Suprapubic skin (tissue), 4 donors: Measurements from ENCODE around the gene TMEM235. TPM values are rescaled to one million over a fixed set of nuclear protein-coding genes. Genes with fewer than 3 reads are reported as not detected.

Experiments used
- DNase-seq, 2 donors: peaks; one replicate each; pipeline ENCODE4 v3.0.0-alpha.2; 2019; ENCODE audit warnings: low spot score in 2 of 2
- H3K27ac ChIP-seq: fragments of 200-600 bp; sonication (generic); one replicate; pipeline ENCODE4 v1.5.1; 2019
- H3K27me3 ChIP-seq: fragments of 200-600 bp; sonication (generic); one replicate; pipeline ENCODE4 v1.5.1; 2019
- H3K36me3 ChIP-seq: fragments of 200-600 bp; sonication (generic); one replicate; pipeline ENCODE4 v1.5.1; 2019
- H3K4me1 ChIP-seq: fragments of 200-600 bp; sonication (generic); one replicate; pipeline ENCODE4 v1.5.1; 2019
- H3K4me3 ChIP-seq: fragments of 200-600 bp; sonication (generic); one replicate; pipeline ENCODE4 v1.5.1; 2019; ENCODE audit warnings: mild to moderate bottlenecking
- H3K9me3 ChIP-seq: fragments of 200-600 bp; sonication (generic); one replicate; pipeline ENCODE4 v1.5.1; 2019
- CTCF ChIP-seq, 2 donors: fragments of 200-600 bp in 1 of 2; fragments of 450-650 bp in 1 of 2; sonication (generic) in 1 of 2; IDR thresholded peaks; one replicate each; pipeline ENCODE4 v1.5.1; 2016 to 2019; ENCODE audit warnings: antibody characterized with exemption in 2 of 2, mild to moderate bottlenecking in 1 of 2, moderate library complexity in 1 of 2
- EP300 ChIP-seq: sonication (generic); formaldehyde crosslinking; IDR thresholded peaks from one replicate; pipeline ENCODE4 v1.6.1; 2017; ENCODE audit warnings: antibody characterized with exemption
- POLR2A ChIP-seq, 2 donors: fragments of 450-650 bp; IDR thresholded peaks; one replicate each; pipeline ENCODE4 v1.6.1; 2017; ENCODE audit warnings: antibody characterized with exemption in 2 of 2, mild to moderate bottlenecking in 2 of 2, moderate library complexity in 2 of 2
- POLR2AphosphoS5 ChIP-seq, 3 donors: sonication (generic); formaldehyde crosslinking; IDR thresholded peaks; one replicate each; pipeline ENCODE4 v1.6.1; 2017; ENCODE audit warnings: antibody characterized with exemption in 3 of 3
- WGBS: methylation state at CpG from one replicate; pipeline ENCODE4 v1.1.5; 2018; 5-methylcytosine and 5-hydroxymethylcytosine counted together
- total RNA-seq, 4 donors: library from RNA; depleted of rRNA; stranded (reverse); fragments of >200 nt; gene quantifications; one replicate each; pipeline ENCODE4 v1.1.0, GENCODE V29; 2016

Gene TMEM235
- total RNA-seq, 4 donors from 2014 or later, result not detected

- Histone ChIP-seq H3K36me3 (no peaks in the 10 kb centered on the region), H3K4me1 (peaks cover 6% of the 10 kb centered on the region), H3K27ac (no peak overlapping the region), H3K27me3 (peaks cover 21% of the 10 kb centered on the region), H3K9me3 (no peaks in the 10 kb centered on the region), H3K4me3 (no peak overlapping the region)
- DNase-seq, result no peak
- TF ChIP-seq EP300, result no peak
- WGBS, result 95% methylated on average over 10 of the region's 10 CpGs
These were observed 33.7 kb downstream of the TMEM235 start for GRCh38 chr17:78265121-78265520.

- WGBS, result 87% methylated on average over 6 of the region's 6 CpGs
- no peaks in the 10 kb centered on the region for H3K36me3 ChIP-seq
- TF ChIP-seq POLR2A (IDR thresholded peaks at IDR 0.05) (no peak), POLR2AphosphoS5 (IDR thresholded peaks at IDR 0.05) (no peak), CTCF (IDR thresholded peaks at IDR 0.05) (no peak), EP300 (no peak)
- DNase-seq, result no peak
- no peak overlapping the region for H3K4me3 ChIP-seq
- peaks cover 27% of the 10 kb centered on the region for H3K27me3 ChIP-seq
- H3K27ac ChIP-seq, result no peak overlapping the region
- H3K4me1 ChIP-seq, result peaks cover 6% of the 10 kb centered on the region
- no peaks in the 10 kb centered on the region for H3K9me3 ChIP-seq
These were observed 34.8 kb downstream of the TMEM235 start for GRCh38 chr17:78266231-78266631.

GRCh38 chr17:78266771-78267170, 35.3 kb downstream of the TMEM235 start:
- H3K36me3 ChIP-seq, result no peaks in the 10 kb centered on the region
- H3K27me3 ChIP-seq, result peaks cover 32% of the 10 kb centered on the region
- DNase-seq, result no peak
- WGBS, result 81% methylated on average over 8 of the region's 9 CpGs
- no peak for TF ChIP-seq POLR2AphosphoS5 (IDR thresholded peaks at IDR 0.05)
- no peak overlapping the region for H3K27ac ChIP-seq
- H3K4me1 ChIP-seq, result peaks cover 6% of the 10 kb centered on the region
- no peak overlapping the region for H3K4me3 ChIP-seq
- H3K9me3 ChIP-seq, result no peaks in the 10 kb centered on the region

- Histone ChIP-seq H3K9me3 (no peaks in the 10 kb centered on the region), H3K4me1 (peaks cover 13% of the 10 kb centered on the region), H3K27me3 (peaks cover 39% of the 10 kb centered on the region), H3K36me3 (no peaks in the 10 kb centered on the region), H3K27ac (no peak overlapping the region), H3K4me3 (no peak overlapping the region)
- WGBS, result 78% methylated on average over 26 of the region's 26 CpGs
- no peak for TF ChIP-seq POLR2AphosphoS5 (IDR thresholded peaks at IDR 0.05)
- TF ChIP-seq CTCF (IDR thresholded peaks at IDR 0.05), result no peak
- TF ChIP-seq POLR2A (IDR thresholded peaks at IDR 0.05), result no peak
- TF ChIP-seq EP300, result no peak
- no peak for DNase-seq
These were observed 36.0 kb downstream of the TMEM235 start for GRCh38 chr17:78267253-78268073.

- Histone ChIP-seq H3K4me3 (no peak overlapping the region), H3K9me3 (no peaks in the 10 kb centered on the region), H3K4me1 (peaks cover 21% of the 10 kb centered on the region), H3K27me3 (peaks cover 44% of the 10 kb centered on the region), H3K36me3 (no peaks in the 10 kb centered on the region), H3K27ac (no peak overlapping the region)
- TF ChIP-seq EP300 (no peak), POLR2AphosphoS5 (IDR thresholded peaks at IDR 0.05) (no peak), CTCF (IDR thresholded peaks at IDR 0.05) (no peak), POLR2A (IDR thresholded peaks at IDR 0.05) (no peak)
- WGBS, result 55% methylated on average over 14 of the region's 24 CpGs
- peak in 1 of 2 donors; percentile 63 for DNase-seq
These were observed 36.9 kb downstream of the TMEM235 start for GRCh38 chr17:78268191-78268874.
